ENCODE results near the gene RPL32.

GRCh38 chr3:12884186-12884680 is 42.9 kb upstream of the RPL32 start:
- no peak for TF ChIP-seq CTCF (IDR thresholded peaks at IDR 0.05)
- peak; percentile 55 to 85 for TF ChIP-seq POLR2AphosphoS5 (IDR thresholded peaks at IDR 0.05)
- no peak for TF ChIP-seq POLR2A (IDR thresholded peaks at IDR 0.05; ENCODE audit: low read depth)
- TF ChIP-seq EP300 (IDR thresholded peaks at IDR 0.05), result no peak

Data from esophagus muscularis mucosa (tissue), 4 donors.